Sigmoid colon (tissue), 4 donors: ENCODE data around the gene ETNPPL.

ENCODE experiments used
- CTCF ChIP-seq, 4 experiments: fragments of 450-650 bp in 3 of 4; fragments of 200-600 bp in 1 of 4; IDR thresholded peaks; one replicate each; pipeline ENCODE4 v1.5.1; 2016 to 2019; ENCODE audit warnings: antibody characterized with exemption in 4 of 4, mild to moderate bottlenecking in 3 of 4, moderate library complexity in 2 of 4
- POLR2A ChIP-seq, 2 donors: fragments of 450-650 bp; IDR thresholded peaks; one replicate each; pipeline ENCODE4 v1.6.1; 2016; ENCODE audit warnings: antibody characterized with exemption in 2 of 2, mild to moderate bottlenecking in 2 of 2, moderate library complexity in 2 of 2
- POLR2AphosphoS5 ChIP-seq, 4 donors: sonication (generic); formaldehyde crosslinking; IDR thresholded peaks; one replicate each; pipeline ENCODE4 v1.6.1; 2017; ENCODE audit warnings: antibody characterized with exemption in 4 of 4

- no peak for TF ChIP-seq CTCF (IDR thresholded peaks at IDR 0.05)
- TF ChIP-seq POLR2AphosphoS5 (IDR thresholded peaks at IDR 0.05): no peak
- TF ChIP-seq POLR2A (IDR thresholded peaks at IDR 0.05): no peak
These were observed 24.7 kb downstream of the ETNPPL start for GRCh38 chr4:108738003-108738706.
